Left ventricle myocardium inferior (tissue), 1 donor: Measurements from ENCODE around the gene P2RX3. TPM values are rescaled to one million over a fixed set of nuclear protein-coding genes. Genes with fewer than 3 reads are reported as not detected.

Experiments
- DNase-seq: peaks from one replicate; pipeline ENCODE4 v3.0.0-alpha.2; 2020
- H3K27ac ChIP-seq: fragments of 200-600 bp; replicated peaks from 2 replicates; pipeline ENCODE4 v1.8.0; 2021
- H3K27me3 ChIP-seq: fragments of 200-600 bp; 2 replicates; pipeline ENCODE4 v1.8.0; 2021; ENCODE audit warnings: low read depth
- H3K36me3 ChIP-seq: fragments of 200-600 bp; 2 replicates; pipeline ENCODE4 v1.8.0; 2021
- H3K4me1 ChIP-seq: fragments of 200-600 bp; 2 replicates; pipeline ENCODE4 v1.8.0; 2021
- H3K4me3 ChIP-seq: fragments of 200-600 bp; 2 replicates; pipeline ENCODE4 v1.8.0; 2021; ENCODE audit warnings: mild to moderate bottlenecking, moderate library complexity
- H3K9me3 ChIP-seq: fragments of 200-600 bp; replicated peaks from 2 replicates; pipeline ENCODE4 v1.8.0; 2021
- intact Hi-C: fragments of 100-400 bp; cut with micrococcal nuclease; formaldehyde crosslinking; loops from one replicate; pipeline ENCODE4 v1.11.0; 2022
- total RNA-seq: library from RNA; stranded (reverse); fragmentation: NEBNext Ultra II Directional; extraction: Animal tissue kit (Norgen Biotek cat#: 25700); gene quantifications from one replicate; pipeline ENCODE4 v1.2.1, GENCODE V29; 2021
- TF ChIP-seq, protein P1 (sequence below): fragments of 200-600 bp; IDR thresholded peaks from 2 replicates; pipeline ENCODE4 v1.8.0; 2021; ENCODE audit warnings: antibody characterized with exemption, mild to moderate bottlenecking, borderline replicate concordance
- donor health status: DM: no; HTN: yes; CAD: no; lungs with severe emphysema.

The P2RX3 gene
- total RNA-seq, 1 donor from 2014 or later: 1.4 TPM

DNA sequence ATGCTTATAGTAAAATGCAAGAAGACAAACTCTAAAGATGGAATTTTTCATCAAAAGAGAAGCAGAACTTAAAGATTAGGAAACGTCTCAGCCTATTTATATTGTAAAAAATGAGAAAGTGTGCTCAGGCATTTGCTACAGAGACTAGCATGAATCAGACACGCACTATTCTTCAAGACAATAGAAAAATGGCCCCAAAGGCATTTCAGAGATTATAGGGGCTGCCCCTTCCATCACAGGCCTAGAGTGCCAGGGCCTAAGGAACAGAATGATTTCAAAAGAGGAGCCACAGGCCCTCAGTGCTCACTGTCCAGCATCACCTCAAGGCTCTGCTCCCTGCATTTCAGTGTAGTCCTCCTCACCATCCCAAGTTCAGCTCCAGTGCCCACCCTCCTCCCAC, 40.9 kb upstream of the P2RX3 start:
- DNase-seq: no peak
- H3K4me3 ChIP-seq: no peak overlapping the region
- H3K27ac ChIP-seq: no peak overlapping the region
- H3K9me3 ChIP-seq: peaks cover 39% of the 10 kb centered on the region
- H3K36me3 ChIP-seq: peaks cover 46% of the 10 kb centered on the region
- no peaks in the 10 kb centered on the region for H3K4me1 ChIP-seq
- intact Hi-C loops: no loop called here
- H3K27me3 ChIP-seq: no peaks in the 10 kb centered on the region
- TF ChIP-seq, protein P1, sequence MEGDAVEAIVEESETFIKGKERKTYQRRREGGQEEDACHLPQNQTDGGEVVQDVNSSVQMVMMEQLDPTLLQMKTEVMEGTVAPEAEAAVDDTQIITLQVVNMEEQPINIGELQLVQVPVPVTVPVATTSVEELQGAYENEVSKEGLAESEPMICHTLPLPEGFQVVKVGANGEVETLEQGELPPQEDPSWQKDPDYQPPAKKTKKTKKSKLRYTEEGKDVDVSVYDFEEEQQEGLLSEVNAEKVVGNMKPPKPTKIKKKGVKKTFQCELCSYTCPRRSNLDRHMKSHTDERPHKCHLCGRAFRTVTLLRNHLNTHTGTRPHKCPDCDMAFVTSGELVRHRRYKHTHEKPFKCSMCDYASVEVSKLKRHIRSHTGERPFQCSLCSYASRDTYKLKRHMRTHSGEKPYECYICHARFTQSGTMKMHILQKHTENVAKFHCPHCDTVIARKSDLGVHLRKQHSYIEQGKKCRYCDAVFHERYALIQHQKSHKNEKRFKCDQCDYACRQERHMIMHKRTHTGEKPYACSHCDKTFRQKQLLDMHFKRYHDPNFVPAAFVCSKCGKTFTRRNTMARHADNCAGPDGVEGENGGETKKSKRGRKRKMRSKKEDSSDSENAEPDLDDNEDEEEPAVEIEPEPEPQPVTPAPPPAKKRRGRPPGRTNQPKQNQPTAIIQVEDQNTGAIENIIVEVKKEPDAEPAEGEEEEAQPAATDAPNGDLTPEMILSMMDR: no peak

DNA sequence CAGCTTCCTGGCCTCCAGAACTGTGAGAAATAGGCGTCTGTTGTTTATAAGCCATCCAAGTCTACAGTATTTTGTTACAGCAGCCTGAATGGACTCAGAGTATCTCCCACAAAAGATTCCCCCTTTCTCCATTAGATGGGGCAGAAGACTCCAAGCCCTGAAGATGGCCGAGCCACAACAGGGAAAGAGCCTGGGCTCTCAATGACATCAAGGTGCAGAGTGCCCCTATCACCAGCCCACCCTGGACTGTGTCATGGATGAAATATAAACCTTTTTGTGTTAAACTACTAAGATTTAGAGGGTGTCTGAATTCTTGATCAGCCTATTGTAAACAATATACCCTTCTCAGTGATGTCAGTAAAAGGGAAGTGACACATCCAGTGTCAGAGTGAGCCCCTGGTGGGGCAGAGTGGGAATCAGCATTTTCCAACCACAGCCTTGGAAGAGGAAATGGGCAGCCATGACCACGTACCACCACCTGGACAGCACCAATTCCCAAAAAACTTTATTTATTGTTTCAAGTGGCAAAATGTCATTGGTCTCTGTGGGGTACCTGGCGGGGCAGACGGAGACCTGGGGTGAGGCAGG, 38.9 kb upstream of the P2RX3 start:
- Histone ChIP-seq H3K9me3 (peaks cover 39% of the 10 kb centered on the region), H3K27me3 (no peaks in the 10 kb centered on the region), H3K27ac (no peak overlapping the region), H3K4me3 (no peak overlapping the region), H3K36me3 (peaks cover 61% of the 10 kb centered on the region), H3K4me1 (peaks cover 10% of the 10 kb centered on the region)
- intact Hi-C loops: no loop called here
- no peak for DNase-seq
- TF ChIP-seq, protein P1: no peak

DNA sequence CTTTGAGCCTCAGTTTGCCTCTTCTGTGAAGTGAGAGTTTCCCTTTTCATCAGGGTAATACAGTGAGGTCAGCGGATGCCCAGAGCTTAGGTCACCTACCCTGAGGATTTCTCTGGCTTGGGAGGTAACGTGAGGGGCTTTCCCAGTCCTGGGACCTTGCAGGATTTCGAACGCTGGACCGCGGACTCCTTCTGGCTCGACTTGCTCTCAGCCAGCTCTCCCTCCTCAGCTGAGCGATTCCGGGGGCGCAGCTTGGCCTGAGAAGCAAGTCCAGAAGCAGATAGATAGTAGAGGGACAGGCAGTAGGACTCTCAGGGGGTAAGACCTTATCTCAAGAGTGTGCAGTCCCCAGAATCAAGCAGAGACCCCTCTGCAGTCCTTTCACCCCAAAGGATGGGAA, 37.4 kb upstream of the P2RX3 start:
- no peaks in the 10 kb centered on the region for H3K27me3 ChIP-seq
- TF ChIP-seq, protein P1: no peak
- peaks cover 39% of the 10 kb centered on the region for H3K9me3 ChIP-seq
- no peak overlapping the region for H3K27ac ChIP-seq
- no peak for DNase-seq
- H3K36me3 ChIP-seq: peaks cover 61% of the 10 kb centered on the region
- no peak overlapping the region for H3K4me3 ChIP-seq
- peaks cover 25% of the 10 kb centered on the region for H3K4me1 ChIP-seq
- intact Hi-C loops: no loop called here

DNA sequence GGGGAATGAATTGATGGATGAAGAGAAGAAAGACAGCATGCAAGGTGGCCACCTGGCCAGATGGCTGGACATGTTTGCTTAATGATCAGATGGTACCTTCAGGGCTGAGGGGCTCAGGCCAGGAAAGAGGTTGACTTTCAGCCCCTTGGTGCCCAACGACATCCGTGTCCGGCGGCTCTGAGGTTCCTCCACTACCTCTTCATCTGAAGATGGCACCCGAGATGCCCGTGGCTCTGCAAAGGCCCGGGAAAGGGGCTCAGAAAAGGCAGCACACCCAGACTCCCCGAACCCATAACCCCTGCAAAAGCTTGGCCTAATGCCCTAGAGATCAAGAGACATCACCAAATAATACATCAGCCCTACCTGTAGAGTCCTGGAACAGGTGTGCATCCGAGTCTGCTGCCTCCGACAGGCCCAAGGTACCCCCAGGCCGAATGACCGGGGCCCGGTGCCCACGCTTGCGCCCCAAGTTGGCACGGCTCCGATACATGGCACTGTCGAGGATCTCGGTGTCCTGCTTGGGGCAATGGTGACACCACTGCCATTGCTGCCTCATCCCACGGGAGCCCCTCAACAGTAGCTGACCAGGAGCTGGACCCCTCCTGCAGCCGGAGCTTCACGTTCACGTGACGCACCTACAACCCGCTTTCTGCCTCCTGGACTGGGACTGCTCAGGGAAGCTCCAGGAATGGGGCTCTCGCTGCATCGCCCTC, 36.3 kb upstream of the P2RX3 start:
- no peak overlapping the region for H3K4me3 ChIP-seq
- intact Hi-C loops: no loop called here
- H3K4me1 ChIP-seq: peaks cover 36% of the 10 kb centered on the region
- H3K27me3 ChIP-seq: no peaks in the 10 kb centered on the region
- TF ChIP-seq, protein P1: no peak
- no peak for DNase-seq
- H3K36me3 ChIP-seq: peaks cover 61% of the 10 kb centered on the region
- H3K9me3 ChIP-seq: peaks cover 34% of the 10 kb centered on the region
- no peak overlapping the region for H3K27ac ChIP-seq

DNA sequence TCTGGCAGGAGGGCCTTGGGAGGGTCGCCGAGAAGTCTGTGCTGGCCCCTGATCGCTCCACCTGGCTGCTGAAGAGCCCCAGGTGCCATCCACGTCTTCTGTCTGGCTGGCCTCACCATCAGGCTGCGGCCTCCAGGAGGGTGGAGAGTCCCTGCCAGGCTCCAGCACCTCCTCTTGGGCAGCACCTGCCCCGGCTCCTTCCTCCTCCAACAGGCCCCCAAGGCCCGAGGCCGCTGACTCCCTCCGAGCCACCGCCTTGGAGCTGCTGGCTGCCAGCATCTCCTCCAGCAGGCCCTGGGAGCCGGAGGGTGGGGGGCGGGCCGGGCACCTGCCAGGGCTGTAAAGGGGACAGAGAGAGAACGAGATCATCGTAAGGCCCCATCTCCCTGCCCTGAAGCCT, 35.7 kb upstream of the P2RX3 start:
- H3K27ac ChIP-seq: no peak overlapping the region
- no peak overlapping the region for H3K4me3 ChIP-seq
- TF ChIP-seq, protein P1: no peak
- no peak for DNase-seq
- H3K27me3 ChIP-seq: no peaks in the 10 kb centered on the region
- peaks cover 28% of the 10 kb centered on the region for H3K9me3 ChIP-seq
- H3K4me1 ChIP-seq: peaks cover 42% of the 10 kb centered on the region
- H3K36me3 ChIP-seq: peaks cover 62% of the 10 kb centered on the region
- intact Hi-C loops: no loop called here
